Urothelium cell line (cell line): ENCODE measurements around the gene CPNE7.
"Not testable (repeated sequence)": the region's sequence is repeated elsewhere in the genome, so short reads cannot be mapped to it uniquely, and the experiment has no call there.

Experiments
- DNase-seq: peaks from one replicate; pipeline ENCODE4 v3.0.0; 2011; ENCODE audit warnings: low spot score, mixed read lengths
- FAIRE-seq: peaks from 2 replicates; lab custom pipeline; 2011; peaks lifted over from hg19 to GRCh38; lab: Jason Lieb, UNC

CPNE7 gene

GRCh38 chr16:89620406-89620841 is 44.9 kb downstream of the CPNE7 start:
- FAIRE-seq = no peak
- no peak for DNase-seq

- DNase-seq = no peak
- FAIRE-seq = no peak
Measured at GRCh38 chr16:89621136-89621697, 45.7 kb downstream of the CPNE7 start.

- no peak for FAIRE-seq
- DNase-seq = no peak
Measured at GRCh38 chr16:89621698-89622409, 46.3 kb downstream of the CPNE7 start.

- no peak for DNase-seq
- no peak for FAIRE-seq
Measured at GRCh38 chr16:89623511-89624261, 48.1 kb downstream of the CPNE7 start.

GRCh38 chr16:89624777-89625761 is 49.5 kb downstream of the CPNE7 start:
- no peak for DNase-seq
- no peak for FAIRE-seq

- DNase-seq (no peak), FAIRE-seq (no peak)
Measured at GRCh38 chr16:89629827-89630610, 54.5 kb downstream of the CPNE7 start.

- FAIRE-seq (no peak), DNase-seq (peak; percentile 77)
Measured at GRCh38 chr16:89633064-89633631, 57.6 kb downstream of the CPNE7 start.

- peak; percentile 100 for FAIRE-seq
- not testable (repeated sequence) for DNase-seq
Measured at GRCh38 chr16:89634463-89635385, 59.2 kb downstream of the CPNE7 start.

GRCh38 chr16:89636663-89637062 is 61.1 kb downstream of the CPNE7 start:
- DNase-seq = no peak
- no peak for FAIRE-seq

- DNase-seq = no peak
Measured at GRCh38 chr16:89637379-89637778, 61.8 kb downstream of the CPNE7 start.

GRCh38 chr16:89638455-89638854 is 62.9 kb downstream of the CPNE7 start:
- peak; percentile 84 for FAIRE-seq
- no peak for DNase-seq

More at GRCh38 chr16:89637379-89637778, 61.8 kb downstream of the CPNE7 start:
- FAIRE-seq = no peak

GRCh38 chr16:89639385-89639784 is 63.8 kb downstream of the CPNE7 start:
- no peak for FAIRE-seq
- DNase-seq = no peak

GRCh38 chr16:89641458-89642119 is 66.0 kb downstream of the CPNE7 start:
- no peak for DNase-seq
- FAIRE-seq = no peak

GRCh38 chr16:89642574-89642973 is 67.0 kb downstream of the CPNE7 start:
- no peak for FAIRE-seq
- DNase-seq = no peak

GRCh38 chr16:89643769-89644300 is 68.3 kb downstream of the CPNE7 start:
- DNase-seq (no peak), FAIRE-seq (no peak)

GRCh38 chr16:89645122-89645521 is 69.6 kb downstream of the CPNE7 start:
- no peak for FAIRE-seq
- no peak for DNase-seq

- DNase-seq = no peak
- no peak for FAIRE-seq
Measured at GRCh38 chr16:89646270-89646669, 70.7 kb downstream of the CPNE7 start.
